GM21360 (cell line): ENCODE measurements around the gene MAMDC4.
A peak's percentile ranks its signal among the peaks of the same experiment; 100 is the strongest.

Experiments
- ATAC-seq: cut with Tn5 transposase; IDR thresholded peaks from one replicate; pipeline ENCODE4 v1.9.1; 2021; ENCODE audit warnings: mild to moderate bottlenecking, moderate library complexity; ENCODE audit not compliant: unreplicated experiment

Gene MAMDC4

GRCh38 chr9:136885950-136886578 is 33.9 kb downstream of the MAMDC4 start, which contains the start of gene TRAF2:
Gene TRAF2 (plus strand): TSS chr9:136886516. CDS start chr9:136898741, 12,225 bp downstream.
- ATAC-seq: peak; percentile 72

- ATAC-seq: peak; percentile 6
Measured at GRCh38 chr9:136886610-136887597, 34.8 kb downstream of the MAMDC4 start.

- ATAC-seq: no peak
Measured at GRCh38 chr9:136888454-136888853, 36.3 kb downstream of the MAMDC4 start.

GRCh38 chr9:136889858-136890257 is 37.7 kb downstream of the MAMDC4 start:
- no peak for ATAC-seq

- ATAC-seq: no peak
Measured at GRCh38 chr9:136890661-136891060, 38.5 kb downstream of the MAMDC4 start.

GRCh38 chr9:136896027-136896426 is 43.9 kb downstream of the MAMDC4 start:
- no peak for ATAC-seq

GRCh38 chr9:136898483-136899100 is 46.4 kb downstream of the MAMDC4 start:
- no peak for ATAC-seq

GRCh38 chr9:136899196-136899595 is 47.0 kb downstream of the MAMDC4 start:
- no peak for ATAC-seq

- ATAC-seq: no peak
Measured at GRCh38 chr9:136900556-136900955, 48.4 kb downstream of the MAMDC4 start.

- no peak for ATAC-seq
Measured at GRCh38 chr9:136900988-136901515, 48.9 kb downstream of the MAMDC4 start.

GRCh38 chr9:136901516-136902258 is 49.5 kb downstream of the MAMDC4 start:
- peak; percentile 68 for ATAC-seq

GRCh38 chr9:136902259-136902821 is 50.2 kb downstream of the MAMDC4 start:
- peak; percentile 61 for ATAC-seq

- no peak for ATAC-seq
Measured at GRCh38 chr9:136903041-136903554, 51.0 kb downstream of the MAMDC4 start.

GRCh38 chr9:136906266-136906665 is 54.1 kb downstream of the MAMDC4 start:
- no peak for ATAC-seq

- no peak for ATAC-seq
Measured at GRCh38 chr9:136907011-136907914, 55.1 kb downstream of the MAMDC4 start.
